ENCODE measurements around the gene ALMS1.

- no peak for TF ChIP-seq POLR2A (IDR thresholded peaks at IDR 0.05)
- TF ChIP-seq CTCF (IDR thresholded peaks at IDR 0.05) = no peak
- no peak for TF ChIP-seq EP300 (IDR thresholded peaks at IDR 0.05)
Measured at GRCh38 chr2:73614105-73614504, 228.5 kb downstream of the ALMS1 start.
